ENCODE data around the gene MYMX.
A peak's percentile ranks its signal among the peaks of the same experiment; 100 is the strongest.
"Not testable (repeated sequence)": the region's sequence is repeated elsewhere in the genome, so short reads cannot be mapped to it uniquely, and the experiment has no call there.

The MYMX gene

DNA sequence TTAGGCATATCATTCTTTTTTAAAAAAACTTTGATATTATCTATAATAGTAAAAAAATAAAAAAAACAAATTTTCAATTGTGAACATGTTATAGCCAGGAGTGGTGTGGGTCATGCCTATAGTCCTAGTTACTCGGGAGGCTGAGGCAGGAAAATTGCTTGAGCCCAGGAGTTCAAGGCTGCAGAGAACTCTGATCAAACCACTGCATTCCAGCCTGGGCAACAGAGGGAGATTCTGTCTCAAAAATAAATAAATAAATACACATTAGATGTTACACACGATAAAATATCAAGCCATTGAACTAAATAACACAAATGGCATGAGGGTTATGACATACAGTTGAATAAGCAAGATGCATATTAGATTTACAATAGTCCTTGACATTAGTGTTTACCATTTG is 27.9 kb upstream of the MYMX start:
- no peak for DNase-seq

DNA sequence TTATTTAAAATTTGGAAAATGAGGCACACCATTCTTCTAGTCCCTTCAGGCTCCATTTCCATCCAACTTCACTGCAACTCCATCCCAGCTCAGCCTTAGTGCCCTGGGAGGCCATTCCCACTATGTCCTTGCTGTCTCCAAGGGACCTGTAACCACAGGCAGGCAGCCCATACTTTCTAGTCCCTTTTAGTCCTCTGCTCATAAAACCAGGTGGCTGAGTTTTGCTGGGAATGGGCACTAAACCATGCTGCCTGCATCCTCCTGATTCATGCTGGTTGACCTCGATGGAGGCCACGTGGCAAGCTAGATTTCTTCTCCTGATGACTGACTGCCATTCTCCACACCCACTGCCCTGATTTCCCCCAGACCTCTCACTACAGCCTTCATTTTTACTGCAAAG is 27.5 kb upstream of the MYMX start:
- no peak for DNase-seq

DNA sequence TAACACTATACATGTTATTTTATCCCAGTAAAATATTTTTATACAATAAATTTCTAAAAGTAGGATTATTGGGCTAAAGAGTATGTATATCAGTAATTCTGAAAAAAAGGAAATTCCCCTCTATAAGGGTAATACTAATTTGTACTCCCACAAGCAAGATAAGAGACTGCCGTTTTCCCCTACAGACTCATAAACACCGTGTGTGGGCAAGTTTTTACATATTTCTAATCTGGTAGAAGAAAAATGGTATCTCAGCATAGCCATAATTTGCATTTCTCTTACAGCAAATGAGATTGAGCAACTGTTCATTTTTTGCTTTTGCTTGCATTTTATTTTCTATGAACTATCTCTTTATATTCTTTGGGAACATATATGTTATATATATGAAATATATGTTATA is 26.0 kb upstream of the MYMX start:
- DNase-seq = no peak

DNA sequence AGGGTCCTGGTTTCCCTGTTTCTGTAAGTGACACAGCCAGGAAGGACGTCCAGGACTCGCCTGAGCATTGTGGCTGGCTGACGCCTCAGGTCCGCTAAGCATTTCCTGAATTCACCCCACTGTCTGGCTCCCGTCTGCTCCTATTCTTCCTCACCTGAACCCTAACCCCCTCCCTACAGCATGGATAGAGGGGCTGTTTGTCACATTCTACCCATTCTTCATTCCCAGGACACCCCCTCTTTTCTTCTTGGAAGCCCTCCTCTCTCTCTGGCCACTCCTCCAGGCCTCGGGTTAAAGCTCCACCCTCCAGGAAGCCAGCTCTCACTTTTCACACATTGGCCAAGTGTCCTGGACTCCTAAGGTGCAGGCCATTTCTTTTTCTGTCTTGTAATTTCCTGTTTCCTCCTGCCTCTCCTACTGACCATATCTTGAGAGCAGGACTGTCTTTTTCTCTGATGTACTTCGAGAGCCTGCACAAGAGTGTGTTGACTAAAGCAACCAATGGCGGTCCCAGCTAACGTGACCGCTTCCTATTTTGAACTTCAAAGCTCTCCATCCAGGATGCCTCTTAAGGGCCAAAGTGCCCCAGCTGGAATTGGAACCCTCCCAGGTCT is 24.2 kb upstream of the MYMX start:
- DNase-seq = no peak

DNA sequence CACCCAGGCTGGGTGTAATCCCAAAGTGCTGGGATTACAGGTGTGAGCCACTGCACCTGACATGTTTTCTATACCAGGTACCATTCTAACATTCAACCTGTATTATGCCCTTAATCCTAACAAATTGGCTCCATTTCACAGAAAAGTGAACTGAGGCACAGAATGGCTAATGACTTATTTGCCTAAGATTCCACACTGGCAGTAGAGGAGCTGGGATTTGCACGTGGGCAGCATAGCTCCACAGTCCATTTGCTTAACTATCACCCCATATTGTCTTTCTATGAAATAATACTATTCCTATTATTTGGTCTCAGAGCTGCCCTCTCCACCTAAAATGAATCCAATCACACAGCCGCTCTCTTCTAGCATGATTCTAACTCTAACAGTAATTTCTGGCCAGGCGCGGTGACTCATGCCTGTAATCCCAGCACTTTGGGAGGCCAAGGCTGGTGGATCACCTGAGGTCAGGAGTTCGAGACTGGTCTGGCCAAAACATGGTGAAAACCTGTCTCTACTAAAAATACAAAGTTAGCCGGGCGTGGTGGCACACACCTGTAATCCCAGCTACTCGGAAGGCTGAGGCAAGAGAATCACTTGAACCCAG is 23.3 kb upstream of the MYMX start:
- DNase-seq = no peak

DNA sequence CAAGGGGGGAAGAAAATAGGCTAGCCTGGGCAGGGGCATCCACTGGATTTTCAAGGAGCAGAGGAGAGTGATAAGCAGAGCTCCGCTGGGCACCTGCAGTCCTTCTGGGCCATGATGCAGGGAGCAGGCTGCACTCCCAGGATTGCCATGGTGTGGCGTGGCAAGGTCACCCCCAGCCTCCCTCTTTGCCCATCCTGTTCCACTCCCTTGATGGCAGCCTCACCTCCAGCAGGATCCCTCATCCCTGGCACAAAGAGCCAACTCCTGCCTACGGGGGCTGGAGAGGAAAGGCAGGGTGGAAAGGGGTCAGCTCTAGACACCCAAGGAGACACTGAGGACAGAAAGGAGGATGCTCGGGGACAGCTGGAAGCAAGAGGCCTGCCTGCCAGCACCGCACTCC is 22.4 kb upstream of the MYMX start:
- DNase-seq = no peak

DNA sequence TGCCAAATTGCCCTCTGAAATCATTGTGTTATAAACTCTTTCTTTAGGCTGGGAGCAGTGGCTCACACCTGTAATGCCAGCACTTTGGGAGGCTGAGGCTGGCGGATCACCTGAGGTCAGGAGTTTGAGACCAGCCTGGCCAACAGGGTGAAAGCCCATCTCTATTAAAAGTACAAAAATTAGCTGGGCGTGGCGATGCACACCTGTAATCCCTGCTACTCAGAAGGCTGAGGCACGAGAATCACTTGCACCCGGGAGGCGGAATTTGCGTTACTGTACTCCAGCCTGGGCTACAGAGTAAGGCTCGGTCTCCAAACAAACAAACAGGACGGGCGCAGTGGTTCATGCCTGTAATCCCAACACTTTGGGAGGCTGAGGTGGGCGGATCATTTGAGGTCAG is 20.4 kb upstream of the MYMX start:
- not testable (repeated sequence) for DNase-seq

DNA sequence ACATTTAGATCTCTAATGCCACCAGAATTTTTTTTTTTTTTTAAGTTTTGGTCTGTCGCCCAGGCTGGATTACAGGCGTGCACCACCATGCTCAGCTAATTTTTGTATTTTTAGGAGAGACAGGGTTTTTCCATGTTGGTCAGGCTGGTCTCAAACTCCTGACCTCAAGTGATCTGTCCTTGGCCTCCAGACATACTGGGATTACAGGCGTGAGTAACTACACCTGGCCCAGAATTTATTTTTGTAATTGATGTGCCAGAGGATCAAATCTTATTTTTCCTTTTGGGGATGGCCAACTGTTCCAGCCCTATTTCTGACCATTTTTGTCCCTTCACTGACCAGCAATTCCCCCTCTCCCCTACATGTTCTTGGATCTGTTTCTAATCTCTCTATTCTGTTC is 18.0 kb upstream of the MYMX start:
- no peak for DNase-seq

DNA sequence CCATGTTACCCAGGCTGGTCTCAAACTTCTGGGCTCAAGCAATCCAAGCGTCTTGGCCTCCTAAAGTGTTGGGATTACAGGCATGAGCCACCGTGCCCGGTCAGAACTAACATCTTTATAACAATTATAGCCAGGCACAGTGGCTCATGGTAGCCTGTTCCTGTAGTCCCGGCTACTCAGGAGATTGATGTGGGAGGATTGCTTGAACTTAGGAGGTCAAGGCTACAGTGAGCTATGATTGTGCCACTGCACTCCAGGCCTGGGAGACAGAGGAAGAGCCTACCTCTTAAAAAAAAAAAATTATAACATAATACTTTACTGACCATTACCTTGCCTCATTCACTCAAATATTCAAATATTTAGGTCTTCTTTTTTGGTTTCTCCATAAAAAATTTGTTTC is 16.8 kb upstream of the MYMX start:
- DNase-seq = no peak

DNA sequence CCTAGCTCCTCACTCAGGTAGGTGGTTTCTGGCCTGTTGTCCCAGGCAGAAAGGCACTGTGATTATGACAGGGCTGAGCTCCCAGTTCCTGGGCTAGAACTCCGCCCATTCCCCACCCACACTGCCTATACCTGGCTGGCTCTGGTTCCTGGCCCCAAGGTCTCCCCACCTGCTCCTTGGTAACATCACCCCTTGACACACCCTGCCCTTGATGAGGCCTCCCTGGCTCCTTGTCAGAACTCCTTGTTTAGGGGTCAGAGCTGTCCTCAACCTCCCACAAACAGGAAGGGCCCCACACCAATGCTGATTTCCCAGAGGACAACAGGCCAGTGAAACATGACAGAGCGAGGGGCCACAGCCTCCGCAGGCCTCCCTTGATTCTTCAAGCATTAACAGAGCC is 15.5 kb upstream of the MYMX start:
- no peak for DNase-seq

DNA sequence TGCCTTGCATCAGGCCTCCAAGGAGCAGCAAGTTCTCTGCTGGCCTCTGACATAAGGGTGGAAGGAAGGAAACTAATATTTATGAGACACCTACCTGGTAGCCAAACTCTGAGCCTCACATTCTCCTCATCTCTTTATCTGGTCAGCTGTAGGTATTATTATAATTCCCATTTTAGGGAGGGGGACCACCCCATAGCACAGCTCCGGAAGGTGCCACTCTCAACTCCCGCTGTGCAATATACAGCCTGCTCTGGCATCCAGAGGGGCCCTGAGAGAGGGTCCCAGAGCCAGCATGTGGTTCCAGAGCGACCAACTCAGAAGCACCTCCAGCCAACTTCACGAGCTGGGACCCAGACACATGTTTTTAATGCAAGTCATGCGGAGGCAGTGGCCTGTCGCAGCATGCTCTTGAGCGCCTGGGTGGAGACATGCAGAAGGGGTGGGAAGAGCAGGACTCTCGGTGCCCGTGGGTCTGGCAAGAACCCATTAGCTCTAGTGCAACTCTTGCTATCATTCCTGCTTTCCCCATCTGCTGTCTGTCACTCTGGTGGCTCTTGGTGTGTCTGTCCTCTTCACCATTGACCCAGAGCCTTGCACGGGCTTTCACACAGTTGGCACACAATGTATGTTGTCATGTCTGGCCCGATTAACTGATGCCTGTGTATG is 15.0 kb upstream of the MYMX start:
- no peak for DNase-seq

DNA sequence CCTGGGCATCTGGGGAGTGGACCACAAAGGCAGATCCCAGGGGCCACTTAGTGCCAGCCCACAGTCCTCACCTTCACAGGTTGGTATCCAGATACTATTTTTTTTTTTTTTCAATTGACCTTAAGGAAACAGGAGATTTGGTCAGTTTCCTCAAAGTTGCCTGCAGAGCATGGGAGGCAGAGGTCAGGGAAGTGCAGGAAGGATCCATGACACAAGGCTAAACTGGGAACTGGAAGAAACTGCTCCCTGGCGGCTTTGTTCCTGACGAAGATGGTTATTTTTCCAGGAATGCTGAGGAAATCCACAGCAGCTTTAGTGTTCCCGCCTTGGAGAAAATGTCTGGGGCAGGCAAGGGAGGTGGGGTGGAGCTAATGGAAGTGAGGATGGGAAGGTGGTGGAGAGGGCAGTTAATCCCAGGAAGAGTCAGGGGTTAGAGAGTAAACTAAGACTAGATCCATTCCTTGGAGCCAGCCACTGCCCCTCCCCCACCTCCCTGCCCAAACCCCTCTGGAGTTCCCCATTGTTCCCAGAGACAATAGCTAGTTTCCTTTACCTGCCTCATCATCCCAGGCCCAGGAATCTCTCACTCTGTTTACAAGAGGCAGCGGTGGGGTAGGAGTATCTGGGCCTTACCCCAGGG is 14.3 kb upstream of the MYMX start:
- DNase-seq = no peak

DNA sequence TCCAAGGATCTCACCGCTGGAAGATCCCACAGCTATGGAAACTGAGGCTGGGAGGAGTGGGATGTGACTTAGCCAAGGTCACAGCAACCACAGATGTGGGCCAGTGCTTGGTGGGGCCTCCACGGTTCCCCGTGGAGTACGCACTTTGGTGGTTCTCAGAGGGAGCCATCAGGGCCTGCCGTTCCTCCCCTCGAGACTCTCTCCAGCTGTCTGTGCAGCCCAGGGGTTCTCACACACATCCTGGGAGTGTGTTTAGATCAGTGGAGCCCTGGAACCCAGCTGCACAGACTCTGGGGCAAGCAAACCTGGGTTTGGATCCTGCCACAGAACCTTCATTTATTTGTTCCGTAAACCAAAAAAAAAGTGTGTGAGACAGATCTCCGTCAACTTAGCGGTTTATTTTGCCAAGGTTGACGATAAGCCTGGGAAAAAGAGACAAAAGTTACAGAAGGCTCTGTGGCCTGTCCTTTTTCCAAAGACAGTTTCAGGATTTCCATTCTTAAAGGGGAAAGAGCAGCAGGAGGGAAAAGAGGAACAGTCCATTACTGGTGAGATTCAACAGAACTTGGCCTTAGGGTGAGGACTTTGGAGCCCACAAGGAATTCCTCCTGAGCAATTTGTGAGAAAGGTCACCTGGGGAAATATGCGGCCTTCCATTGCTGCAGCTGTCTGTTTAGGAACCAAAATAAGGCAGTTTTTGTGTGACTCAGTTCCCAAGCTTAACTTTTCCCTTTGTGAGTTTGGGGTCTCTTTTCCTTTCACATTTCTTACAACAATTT is 13.6 kb upstream of the MYMX start:
- DNase-seq = no peak

DNA sequence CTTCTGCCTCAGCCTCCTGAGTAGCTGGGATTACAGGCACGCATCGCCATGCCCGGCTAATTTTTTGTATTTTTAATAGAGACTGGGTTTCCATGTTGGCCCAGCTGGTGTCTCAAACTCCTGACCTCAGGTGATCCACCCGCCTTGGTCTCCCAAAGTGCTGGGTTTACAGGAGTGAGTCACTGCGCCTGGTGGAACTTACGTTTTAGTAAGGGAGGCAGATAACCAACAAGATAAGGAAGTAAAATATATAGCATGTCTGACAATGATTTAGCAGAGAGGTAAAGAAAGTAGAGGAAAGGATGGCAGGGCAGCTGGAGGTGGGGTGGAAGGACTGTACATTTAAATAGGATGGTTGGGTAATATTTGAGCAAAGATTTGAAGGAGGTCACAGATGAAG is 12.8 kb upstream of the MYMX start:
- no peak for DNase-seq

DNA sequence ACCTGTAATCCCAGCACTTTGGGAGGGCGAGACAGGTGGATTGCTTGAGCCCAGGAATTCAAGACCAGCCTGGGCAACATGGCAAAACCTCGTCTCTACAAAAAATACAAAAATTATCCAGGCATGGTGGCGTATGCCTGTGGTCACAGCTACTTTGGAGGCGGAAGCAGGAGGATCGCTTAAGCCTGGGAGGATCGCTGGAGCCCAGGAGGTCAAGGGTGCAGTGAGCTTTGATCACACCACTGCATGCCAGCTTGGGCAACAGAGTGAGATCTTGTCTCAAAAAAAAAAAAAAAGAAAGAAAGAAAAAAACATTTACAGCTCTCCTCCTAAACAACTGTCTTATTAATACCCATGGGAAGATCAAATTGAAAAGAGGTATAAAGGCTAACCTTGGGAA is 8.8 kb upstream of the MYMX start:
- no peak for DNase-seq

DNA sequence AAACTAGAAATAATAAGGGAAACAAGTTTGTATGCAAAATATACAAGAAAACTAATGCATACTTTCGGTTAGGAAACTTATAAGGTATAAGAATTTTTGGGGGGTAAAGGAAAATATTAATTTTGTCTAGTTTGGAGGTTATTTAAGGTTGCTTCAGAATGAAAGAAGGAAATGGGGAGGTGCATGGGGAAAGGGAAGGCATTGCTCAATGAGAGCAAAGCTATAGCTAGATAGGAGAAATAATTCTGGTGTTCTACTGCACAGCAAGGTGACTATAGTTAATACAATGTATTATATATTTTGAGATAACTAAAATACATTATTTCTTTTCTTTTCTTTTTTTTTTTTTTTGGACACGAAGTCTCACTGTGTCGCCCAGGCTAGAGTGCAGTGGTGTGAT is 5.4 kb upstream of the MYMX start:
- DNase-seq = no peak

DNA sequence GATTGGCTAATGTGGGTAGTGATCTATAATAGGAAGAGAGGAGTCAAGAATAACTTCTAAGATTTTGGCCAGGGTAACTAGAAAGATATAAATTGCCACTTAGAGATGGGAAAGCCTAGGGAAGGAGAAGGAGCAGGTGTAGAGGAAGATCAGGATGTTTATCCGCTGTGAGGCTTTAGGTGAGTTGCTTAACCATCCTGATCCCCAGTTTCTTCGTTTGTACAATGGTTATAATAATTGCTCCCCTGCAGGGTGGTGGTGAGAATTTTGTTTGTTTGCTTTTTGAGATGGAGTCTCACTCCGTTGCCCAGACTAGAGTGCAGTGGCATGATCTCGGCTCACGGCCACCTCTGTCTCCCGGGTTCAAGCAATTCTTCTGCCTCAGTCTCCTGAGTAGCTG is 2.4 kb upstream of the MYMX start:
- DNase-seq = no peak

DNA sequence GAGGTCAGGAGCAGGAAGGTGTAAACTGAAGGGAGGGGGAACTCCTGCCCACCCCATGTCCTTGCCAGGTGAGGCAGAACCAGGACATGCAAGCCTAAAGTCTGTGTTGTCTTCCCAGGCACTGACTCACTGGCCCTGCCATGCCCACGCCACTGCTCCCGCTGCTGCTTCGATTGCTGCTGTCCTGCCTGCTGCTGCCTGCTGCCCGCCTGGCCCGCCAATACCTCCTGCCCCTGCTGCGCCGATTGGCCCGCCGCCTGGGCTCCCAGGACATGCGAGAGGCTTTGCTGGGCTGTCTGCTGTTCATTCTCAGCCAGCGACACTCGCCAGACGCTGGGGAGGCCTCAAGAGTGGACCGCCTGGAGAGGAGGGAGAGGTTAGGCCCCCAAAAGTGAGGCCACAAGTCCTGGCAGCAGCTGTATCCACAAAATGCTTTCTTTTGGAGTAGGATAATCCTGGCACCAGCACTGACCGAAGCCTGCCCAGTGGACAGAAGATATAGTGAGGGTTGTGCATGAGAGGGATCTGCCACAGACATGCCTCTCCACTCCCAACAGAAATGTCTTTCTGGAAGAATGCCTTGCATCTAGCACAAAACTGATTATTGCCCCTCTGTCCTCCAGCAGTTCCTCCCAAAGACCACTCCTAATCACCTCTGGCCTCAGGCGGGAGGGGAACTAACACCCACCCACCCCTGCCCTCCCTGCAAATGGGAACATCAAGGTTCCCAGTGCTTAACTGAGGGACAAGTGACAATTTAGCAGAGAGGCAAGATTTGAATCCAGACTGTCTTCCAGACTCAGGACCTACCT is 812 bp downstream of the MYMX start:
- no peak for DNase-seq

DNA sequence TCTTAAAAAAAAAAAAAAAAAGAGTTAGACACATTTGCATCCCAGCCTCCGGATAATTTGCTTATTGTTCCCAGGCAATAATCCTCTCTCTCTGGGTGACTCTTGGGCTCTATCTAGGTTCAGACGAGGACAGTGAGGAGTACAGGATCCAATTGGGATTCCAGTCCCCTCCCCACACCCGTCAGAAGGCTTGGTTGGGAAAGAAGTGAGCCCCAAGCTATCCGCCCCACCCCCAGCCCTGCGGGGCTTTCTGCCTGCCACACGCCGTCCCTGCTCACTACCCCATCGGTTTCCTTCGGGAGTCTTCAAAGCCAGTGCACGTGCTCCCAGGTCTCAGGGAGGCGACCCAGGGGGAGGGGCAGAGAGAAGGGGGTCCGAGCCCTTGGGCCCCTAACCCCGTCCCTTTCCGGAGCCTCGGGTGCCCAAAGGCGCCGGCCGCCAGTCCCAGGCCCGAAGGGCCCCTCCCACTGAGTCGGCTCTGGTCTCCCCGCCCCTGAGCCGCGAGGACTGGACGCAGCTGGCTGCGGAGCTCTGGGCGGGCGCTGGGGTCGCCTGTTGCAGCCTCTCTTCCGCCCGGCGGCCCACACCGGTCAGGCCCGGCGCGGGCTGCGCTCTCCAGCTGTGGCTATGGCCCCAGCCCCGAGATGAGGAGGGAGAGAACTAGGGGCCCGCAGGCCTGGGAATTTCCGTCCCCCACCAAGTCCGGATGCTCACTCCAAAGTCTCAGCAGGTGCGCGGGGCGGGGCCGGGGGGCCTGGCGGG is 2.5 kb downstream of the MYMX start:
- DNase-seq = no peak

DNA sequence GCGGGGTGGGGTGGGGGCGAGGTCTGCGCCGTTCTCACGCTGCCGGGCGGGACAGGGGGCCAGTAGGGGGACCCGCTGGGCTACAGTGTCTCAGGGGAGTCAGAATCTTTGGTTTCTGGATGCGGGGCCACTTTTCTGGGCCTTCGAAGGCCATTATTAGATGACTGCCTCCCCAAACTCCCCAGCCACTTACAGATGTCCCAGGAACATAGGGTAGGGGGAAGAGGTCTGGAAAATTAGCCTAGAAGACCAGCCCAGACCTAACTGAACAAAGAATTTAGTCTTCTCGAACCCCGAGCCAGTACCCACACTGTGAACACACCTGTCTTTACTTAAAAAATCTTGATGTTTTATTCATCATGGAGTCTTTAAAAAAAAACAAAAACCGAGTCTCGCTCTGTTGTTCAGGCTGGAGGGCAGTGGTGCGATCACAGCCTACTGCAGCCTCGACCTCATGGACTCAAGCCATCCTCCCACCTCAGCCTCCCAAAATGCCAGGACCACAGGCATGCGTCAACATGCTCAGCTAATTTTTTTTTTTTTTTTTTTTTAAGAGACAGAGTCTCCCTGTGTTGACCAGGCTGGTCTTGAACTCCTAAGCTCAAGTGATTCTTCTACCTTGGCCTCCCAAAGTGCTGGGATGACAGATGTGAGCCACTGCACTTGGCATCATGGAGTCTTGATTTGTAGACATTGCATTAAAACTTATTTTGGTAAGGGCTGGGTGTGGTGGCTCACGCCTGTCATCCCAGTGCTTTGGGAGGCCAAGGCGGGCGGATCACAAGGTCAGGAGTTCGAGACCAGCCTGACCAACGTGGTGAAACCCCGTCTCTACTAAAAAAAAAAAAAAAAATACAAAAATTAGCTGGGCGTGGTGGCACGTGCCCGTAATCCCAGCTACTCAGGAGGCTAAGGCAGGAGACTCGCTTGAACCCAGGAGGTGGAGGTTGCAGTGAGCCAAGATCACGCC is 3.4 kb downstream of the MYMX start:
- DNase-seq = peak; percentile 24

DNA sequence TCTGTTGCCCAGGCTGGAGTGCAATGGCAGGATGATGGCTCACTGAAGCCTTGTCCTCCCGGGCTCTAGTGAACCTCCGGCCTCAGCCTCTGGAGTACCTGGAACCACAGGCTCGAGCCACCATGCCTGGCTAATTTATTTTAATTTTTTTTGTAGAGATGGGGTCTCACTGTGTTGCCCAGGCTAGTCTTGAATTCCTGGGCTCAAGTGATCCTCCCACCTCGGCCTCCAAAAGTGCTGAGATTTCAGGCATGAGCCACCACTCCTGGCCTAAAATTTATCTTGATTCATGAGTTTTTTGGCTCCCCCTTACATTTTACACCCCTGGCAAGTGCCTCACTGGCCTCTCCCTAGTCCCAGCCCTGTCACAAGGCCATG is 4.2 kb downstream of the MYMX start:
- no peak for DNase-seq

Data from activated naive CD4-positive, alpha-beta T cell treated with anti-CD3 and anti-CD28 coated beads, Interleukin-2, amount 50 U/mL, for 16 hours (primary cell).